OCI-LY3 (cell line): ENCODE data around the gene SULT2B1.

Experiments used
- H2AFZ ChIP-seq: fragments of 200-600, 300-600 bp; shearing (Covaris generic); 2 replicates; pipeline ENCODE4 v1.6.0; 2014; ENCODE audit warnings: antibody characterized with exemption, low read depth, low read length
- H3K27ac ChIP-seq: fragments of 200-600, 300-600 bp; sonication (generic); 2 replicates; pipeline ENCODE4 v1.5.1; 2014; ENCODE audit warnings: mild to moderate bottlenecking, low read length, moderate library complexity, mixed read lengths
- H3K27me3 ChIP-seq: fragments of 200-600, 300-600 bp; sonication (generic); 2 replicates; pipeline ENCODE4 v1.6.1; 2014; ENCODE audit warnings: low read depth, low read length, mixed read lengths
- H3K36me3 ChIP-seq: fragments of 200-600, 300-600 bp; sonication (generic); replicated peaks from 2 replicates; pipeline ENCODE3; 2014; ENCODE audit warnings: low read depth, low read length, mixed read lengths
- H3K4me1 ChIP-seq: fragments of 300-600, 200-600 bp; sonication (generic); 2 replicates; pipeline ENCODE4 v1.6.1; 2014; ENCODE audit warnings: low read length, mixed read lengths
- H3K4me2 ChIP-seq: fragments of 200-600, 300-600 bp; sonication (generic); 2 replicates; pipeline ENCODE4 v1.6.1; 2014; ENCODE audit warnings: low read length, mixed read lengths
- H3K4me3 ChIP-seq: fragments of 300-600, 200-600 bp; sonication (generic); 2 replicates; pipeline ENCODE4 v1.5.1; 2014; ENCODE audit warnings: antibody characterized with exemption, mild to moderate bottlenecking, low read length, moderate library complexity
- H3K79me2 ChIP-seq: fragments of 300-600, 200-600 bp; shearing (Covaris generic); 2 replicates; pipeline ENCODE4 v1.6.1; 2014; ENCODE audit warnings: mild to moderate bottlenecking, low read length, mixed read lengths
- H3K9ac ChIP-seq: fragments of 300-600, 200-600 bp; shearing (Covaris generic); 2 replicates; pipeline ENCODE4 v1.6.0; 2014; ENCODE audit warnings: mild to moderate bottlenecking, low read length, moderate library complexity
- H3K9me3 ChIP-seq: fragments of 200-600, 300-600 bp; shearing (Covaris generic); 2 replicates; pipeline ENCODE4 v1.6.1; 2014; ENCODE audit warnings: low read length, mixed read lengths; ENCODE audit not compliant: insufficient read depth
- H4K20me1 ChIP-seq: fragments of 200-600, 300-600 bp; sonication (generic); 2 replicates; pipeline ENCODE4 v1.6.1; 2016; ENCODE audit warnings: low read length, mixed read lengths; ENCODE audit not compliant: insufficient read depth
- EZH2phosphoT487 ChIP-seq: fragments of 200-600 bp; shearing (Covaris generic); IDR thresholded peaks from 2 replicates; pipeline ENCODE4 v1.6.1; 2018; ENCODE audit warnings: antibody characterized with exemption, mixed run types, low read depth
- TF ChIP-seq, protein P1 (sequence below): fragments of 200-600, 300-600 bp; sonication (generic); IDR thresholded peaks from 2 replicates; pipeline ENCODE4 v1.5.1; 2014; ENCODE audit warnings: antibody characterized with exemption, low read length, low read depth

SULT2B1 gene

DNA sequence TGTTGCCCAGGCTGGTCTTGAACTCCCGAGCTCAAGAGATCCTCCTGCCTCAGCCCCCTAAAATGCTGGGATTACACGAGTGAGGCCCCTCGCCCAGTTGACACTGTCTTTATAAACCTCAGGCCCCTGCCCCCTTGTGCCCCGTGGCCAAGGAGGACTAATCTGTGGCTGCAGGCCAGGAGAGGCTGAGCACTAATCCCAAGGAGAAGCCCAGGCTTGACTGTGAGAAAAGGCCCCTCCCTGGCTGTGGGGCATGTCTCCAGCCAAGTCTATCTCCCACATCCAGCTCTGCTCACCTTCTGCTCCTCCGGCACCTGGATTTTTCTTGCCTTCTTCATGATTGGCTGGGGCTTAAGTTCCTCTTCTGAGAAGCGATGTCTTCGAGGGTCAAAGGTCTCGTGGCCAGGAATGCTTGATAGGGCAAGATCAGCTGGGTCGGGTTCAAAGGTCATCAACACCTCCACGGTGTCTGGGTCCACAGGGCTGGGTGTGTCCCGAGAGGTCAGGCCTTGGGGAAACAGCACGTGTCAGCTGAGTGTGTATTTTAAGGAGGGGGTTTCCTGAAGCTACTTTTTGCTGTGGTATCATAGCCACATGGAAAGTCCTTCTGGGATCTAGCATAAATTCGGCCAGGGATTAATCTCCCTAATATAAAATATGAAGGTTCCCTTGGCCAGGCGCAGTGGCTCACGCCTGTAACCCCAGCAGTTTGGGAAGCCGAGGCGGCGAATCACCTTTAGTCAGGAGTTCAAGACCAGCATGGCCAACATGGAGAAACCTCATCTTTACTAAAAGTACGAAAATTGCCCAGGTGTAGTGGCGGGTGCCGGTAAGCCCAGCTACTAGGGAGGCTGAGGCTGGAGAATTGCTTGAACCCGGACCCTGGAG, 81.4 kb downstream of the SULT2B1 start:
- no peaks in the 10 kb centered on the region for H3K9me3 ChIP-seq
- peak overlapping the region; percentile 76 for H3K27ac ChIP-seq
- peaks cover 18% of the 10 kb centered on the region for H3K36me3 ChIP-seq
- H3K4me1 ChIP-seq, result peaks cover 38% of the 10 kb centered on the region
- H4K20me1 ChIP-seq, result no peaks in the 10 kb centered on the region
- H3K79me2 ChIP-seq, result peaks cover 16% of the 10 kb centered on the region
- peak overlapping the region; percentile 95 for H3K4me2 ChIP-seq
- H3K27me3 ChIP-seq, result no peaks in the 10 kb centered on the region
- H2AFZ ChIP-seq, result no peak overlapping the region
- peak overlapping the region; percentile 83 for H3K9ac ChIP-seq
- TF ChIP-seq EZH2phosphoT487, result no peak
- TF ChIP-seq, protein P1, sequence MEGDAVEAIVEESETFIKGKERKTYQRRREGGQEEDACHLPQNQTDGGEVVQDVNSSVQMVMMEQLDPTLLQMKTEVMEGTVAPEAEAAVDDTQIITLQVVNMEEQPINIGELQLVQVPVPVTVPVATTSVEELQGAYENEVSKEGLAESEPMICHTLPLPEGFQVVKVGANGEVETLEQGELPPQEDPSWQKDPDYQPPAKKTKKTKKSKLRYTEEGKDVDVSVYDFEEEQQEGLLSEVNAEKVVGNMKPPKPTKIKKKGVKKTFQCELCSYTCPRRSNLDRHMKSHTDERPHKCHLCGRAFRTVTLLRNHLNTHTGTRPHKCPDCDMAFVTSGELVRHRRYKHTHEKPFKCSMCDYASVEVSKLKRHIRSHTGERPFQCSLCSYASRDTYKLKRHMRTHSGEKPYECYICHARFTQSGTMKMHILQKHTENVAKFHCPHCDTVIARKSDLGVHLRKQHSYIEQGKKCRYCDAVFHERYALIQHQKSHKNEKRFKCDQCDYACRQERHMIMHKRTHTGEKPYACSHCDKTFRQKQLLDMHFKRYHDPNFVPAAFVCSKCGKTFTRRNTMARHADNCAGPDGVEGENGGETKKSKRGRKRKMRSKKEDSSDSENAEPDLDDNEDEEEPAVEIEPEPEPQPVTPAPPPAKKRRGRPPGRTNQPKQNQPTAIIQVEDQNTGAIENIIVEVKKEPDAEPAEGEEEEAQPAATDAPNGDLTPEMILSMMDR, result no peak
- peak overlapping the region; percentile 77 for H3K4me3 ChIP-seq

DNA sequence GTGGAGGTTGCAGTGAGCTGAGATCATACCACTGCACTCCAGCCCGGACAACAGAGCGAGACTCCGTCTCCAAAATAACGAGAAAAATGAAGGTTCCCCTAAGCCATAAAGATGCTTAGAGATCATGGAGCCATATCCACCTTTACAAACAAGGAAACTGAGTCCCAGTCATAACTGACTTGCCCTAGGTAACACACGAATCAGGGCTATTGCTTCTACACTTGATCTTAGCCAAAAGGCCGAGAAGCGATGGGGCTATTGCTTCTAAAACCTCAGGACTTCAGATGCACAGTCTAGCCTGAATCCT, 82.0 kb downstream of the SULT2B1 start:
- Histone ChIP-seq H3K9ac (peak overlapping the region; percentile 83), H3K27ac (peak overlapping the region; percentile 76), H3K4me3 (peak overlapping the region; percentile 77)

DNA sequence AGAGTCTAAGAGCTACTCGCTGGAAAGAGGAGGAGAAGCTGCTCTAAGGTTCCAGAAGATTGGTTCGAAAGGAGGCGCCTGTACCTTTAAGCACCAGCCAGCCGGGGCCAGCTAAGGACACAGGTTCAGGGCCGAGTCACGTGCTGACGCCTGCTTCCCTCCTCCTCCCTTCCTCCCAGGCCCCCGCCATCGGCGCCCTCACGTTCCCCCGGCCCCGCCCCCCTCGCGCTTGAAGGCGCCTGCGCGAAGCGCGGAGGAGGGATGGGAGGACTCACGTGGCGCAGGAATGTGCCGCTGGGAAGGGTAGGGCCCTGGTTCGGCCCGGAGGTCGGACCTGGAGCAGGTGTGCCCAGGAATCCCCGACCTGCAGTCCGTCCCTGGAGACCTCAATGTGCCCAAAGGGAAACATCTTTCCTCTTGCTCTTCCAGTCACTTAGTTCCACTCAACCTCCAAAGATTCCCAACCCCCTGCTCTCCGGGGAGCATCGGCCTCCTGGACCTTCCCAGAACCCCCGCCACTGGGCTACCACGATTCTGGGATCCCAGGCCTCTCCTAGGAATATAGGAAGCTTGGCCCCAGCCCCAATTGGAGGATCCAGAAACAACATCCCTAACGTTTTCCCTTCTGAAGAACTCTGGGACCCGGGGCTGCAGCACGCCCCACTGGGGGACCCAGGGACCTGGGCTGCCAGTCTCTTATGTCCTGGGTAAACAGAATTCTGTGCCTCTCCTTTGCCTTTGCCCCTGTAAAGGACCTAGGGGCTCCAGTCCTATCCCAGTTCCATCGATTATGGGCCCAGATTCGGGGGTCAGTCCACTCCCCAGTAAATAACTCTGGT, 82.7 kb downstream of the SULT2B1 start:
- Histone ChIP-seq H3K4me2 (peak overlapping the region; percentile 95), H3K4me1 (peaks cover 45% of the 10 kb centered on the region), H3K79me2 (peaks cover 16% of the 10 kb centered on the region), H3K36me3 (peaks cover 13% of the 10 kb centered on the region), H3K9me3 (no peaks in the 10 kb centered on the region), H3K4me3 (peak overlapping the region; percentile 77), H3K27ac (peak overlapping the region; percentile 76), H4K20me1 (no peaks in the 10 kb centered on the region), H2AFZ (peak overlapping the region; percentile 30; the same call in 1 of the 2 replicates), H3K9ac (peak overlapping the region; percentile 83), H3K27me3 (no peaks in the 10 kb centered on the region)
- TF ChIP-seq, protein P1, result no peak
- TF ChIP-seq EZH2phosphoT487, result no peak

More for the DNA sequence above, 82.0 kb downstream of the SULT2B1 start:
- no peaks in the 10 kb centered on the region for H3K27me3 ChIP-seq
- peaks cover 16% of the 10 kb centered on the region for H3K79me2 ChIP-seq
- H2AFZ ChIP-seq, result peak overlapping the region; percentile 30; the same call in 1 of the 2 replicates
- H3K4me2 ChIP-seq, result peak overlapping the region; percentile 95
- H3K36me3 ChIP-seq, result peaks cover 18% of the 10 kb centered on the region
- H3K9me3 ChIP-seq, result no peaks in the 10 kb centered on the region
- H3K4me1 ChIP-seq, result peaks cover 44% of the 10 kb centered on the region
- no peaks in the 10 kb centered on the region for H4K20me1 ChIP-seq
- TF ChIP-seq EZH2phosphoT487, result no peak
- TF ChIP-seq, protein P1, result no peak
